K562 (cell line): ENCODE data around the gene PDE8A. TPM values are rescaled to one million over a fixed set of nuclear protein-coding genes. Genes with fewer than 3 reads are reported as not detected.

Experiments
- CBFA2T3 ChIP-seq: fragments of 450-650 bp; IDR thresholded peaks from 2 replicates; pipeline ENCODE4 v1.6.1; 2017
- HOXB6 ChIP-seq: fragments of 250-450 bp; sonication (Bioruptor Pico); IDR thresholded peaks from 2 replicates; pipeline ENCODE4 v1.5.1; 2022; ENCODE audit warnings: mild to moderate bottlenecking, borderline replicate concordance
- MTA3 ChIP-seq: fragments of 450-650 bp; formaldehyde crosslinking; IDR thresholded peaks from 2 replicates; pipeline ENCODE4 v1.6.1; 2017; ENCODE audit warnings: mild to moderate bottlenecking, borderline replicate concordance
- XRCC3 ChIP-seq: fragments of 450-650 bp; IDR thresholded peaks from 2 replicates; pipeline ENCODE4 v1.6.1; 2017; ENCODE audit warnings: mild to moderate bottlenecking, moderate library complexity
- ZKSCAN1 ChIP-seq: fragments of 150-350 bp; IDR thresholded peaks from 2 replicates; pipeline ENCODE4 v1.6.1; 2016; ENCODE audit warnings: low read depth, low read length
- ZNF551 ChIP-seq: fragments of 250-450 bp; sonication (Bioruptor Pico); IDR thresholded peaks from 2 replicates; pipeline ENCODE4 v1.5.0; 2021; ENCODE audit warnings: mild to moderate bottlenecking, moderate library complexity
- polyA plus RNA-seq, 8 experiments: library from polyadenylated mRNA; depleted of rRNA in 4 of 8; stranded (reverse) in 5 of 8; unstranded in 3 of 8; fragments of >200 nt; fragmentation: Nextera tagmentation in 2 of 8; fragmentation: Illumina TruSeq in 1 of 8; extraction: Ambion mirVana in 2 of 8; extraction: Trizol in 1 of 8; gene quantifications; 2 replicates each; pipeline versions ENCODE4 v1.2.1 to v1.2.3, GENCODE V29; 2011 to 2014; ENCODE audit warnings: inconsistent platforms in 1 of 8, missing spikeins in 1 of 8
- total RNA-seq, 7 experiments: library from RNA; depleted of rRNA in 6 of 7; stranded (reverse); fragments of >200 nt in 6 of 7; fragmentation: Illumina TruSeq in 2 of 7; extraction: Trizol in 2 of 7; gene quantifications; 2 replicates each; pipeline versions ENCODE4 v1.2.1 to v1.2.3, GENCODE V29; 2011 to 2021; ENCODE audit warnings: low replicate concordance in 1 of 7
- TF ChIP-seq, protein P1 (sequence below): fragments of 450-650 bp; IDR thresholded peaks from 2 replicates; pipeline ENCODE4 v1.6.1; 2016; ENCODE audit warnings: mild to moderate bottlenecking, moderate library complexity
- TF ChIP-seq, protein P2 (sequence below): sonication (generic); formaldehyde crosslinking; IDR thresholded peaks from 2 replicates; pipeline ENCODE4 v1.8.1; 2023; ENCODE audit warnings: missing genetic modification reagents, mild to moderate bottlenecking, borderline replicate concordance
- TF ChIP-seq, protein P3 (sequence below): fragments of 450-650 bp; formaldehyde crosslinking; IDR thresholded peaks from 2 replicates; pipeline ENCODE4 v1.4.0; 2020; ENCODE audit warnings: mild to moderate bottlenecking, moderate library complexity

PDE8A gene
- total and polyA plus RNA-seq, 9 of the 15 experiments (the other 6 are each of a cell fraction or from before 2014, with no cell fraction given): 5.9 to 40.3 (median 19.8) TPM

DNA sequence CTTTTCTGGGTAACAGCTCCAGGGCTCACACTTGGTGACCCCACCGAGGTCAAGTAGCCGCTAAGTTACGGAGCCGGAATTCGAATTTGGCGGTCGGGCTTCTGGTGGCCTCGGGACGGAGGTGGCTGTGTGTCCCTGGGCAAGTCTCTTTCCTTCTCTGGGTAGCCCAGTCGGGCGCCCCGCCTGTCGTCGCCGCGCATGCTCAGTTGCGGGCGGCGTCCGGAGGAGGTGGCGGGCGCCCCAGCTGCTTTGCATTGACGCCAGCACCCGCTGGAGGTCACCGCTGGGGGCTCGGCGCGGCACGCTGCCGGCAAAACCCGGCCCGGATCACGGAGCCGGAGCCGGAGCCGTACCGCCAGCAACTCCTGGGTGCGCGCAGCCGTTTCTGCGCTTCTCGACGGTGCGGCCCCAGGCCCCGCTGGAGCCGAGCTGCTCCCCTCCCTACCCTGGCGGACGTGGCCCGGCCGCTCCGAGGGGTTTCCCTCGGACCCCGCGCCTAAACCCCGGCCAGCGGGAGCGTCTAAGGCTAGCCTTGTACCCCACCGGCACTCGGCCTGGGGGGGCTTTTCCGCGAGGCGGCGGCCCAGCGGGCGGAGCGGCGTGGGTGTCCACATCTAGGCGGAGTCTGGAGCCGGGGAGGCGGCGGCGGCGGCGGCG, 474 bp upstream of the PDE8A start (continued):
- TF ChIP-seq, protein P1, sequence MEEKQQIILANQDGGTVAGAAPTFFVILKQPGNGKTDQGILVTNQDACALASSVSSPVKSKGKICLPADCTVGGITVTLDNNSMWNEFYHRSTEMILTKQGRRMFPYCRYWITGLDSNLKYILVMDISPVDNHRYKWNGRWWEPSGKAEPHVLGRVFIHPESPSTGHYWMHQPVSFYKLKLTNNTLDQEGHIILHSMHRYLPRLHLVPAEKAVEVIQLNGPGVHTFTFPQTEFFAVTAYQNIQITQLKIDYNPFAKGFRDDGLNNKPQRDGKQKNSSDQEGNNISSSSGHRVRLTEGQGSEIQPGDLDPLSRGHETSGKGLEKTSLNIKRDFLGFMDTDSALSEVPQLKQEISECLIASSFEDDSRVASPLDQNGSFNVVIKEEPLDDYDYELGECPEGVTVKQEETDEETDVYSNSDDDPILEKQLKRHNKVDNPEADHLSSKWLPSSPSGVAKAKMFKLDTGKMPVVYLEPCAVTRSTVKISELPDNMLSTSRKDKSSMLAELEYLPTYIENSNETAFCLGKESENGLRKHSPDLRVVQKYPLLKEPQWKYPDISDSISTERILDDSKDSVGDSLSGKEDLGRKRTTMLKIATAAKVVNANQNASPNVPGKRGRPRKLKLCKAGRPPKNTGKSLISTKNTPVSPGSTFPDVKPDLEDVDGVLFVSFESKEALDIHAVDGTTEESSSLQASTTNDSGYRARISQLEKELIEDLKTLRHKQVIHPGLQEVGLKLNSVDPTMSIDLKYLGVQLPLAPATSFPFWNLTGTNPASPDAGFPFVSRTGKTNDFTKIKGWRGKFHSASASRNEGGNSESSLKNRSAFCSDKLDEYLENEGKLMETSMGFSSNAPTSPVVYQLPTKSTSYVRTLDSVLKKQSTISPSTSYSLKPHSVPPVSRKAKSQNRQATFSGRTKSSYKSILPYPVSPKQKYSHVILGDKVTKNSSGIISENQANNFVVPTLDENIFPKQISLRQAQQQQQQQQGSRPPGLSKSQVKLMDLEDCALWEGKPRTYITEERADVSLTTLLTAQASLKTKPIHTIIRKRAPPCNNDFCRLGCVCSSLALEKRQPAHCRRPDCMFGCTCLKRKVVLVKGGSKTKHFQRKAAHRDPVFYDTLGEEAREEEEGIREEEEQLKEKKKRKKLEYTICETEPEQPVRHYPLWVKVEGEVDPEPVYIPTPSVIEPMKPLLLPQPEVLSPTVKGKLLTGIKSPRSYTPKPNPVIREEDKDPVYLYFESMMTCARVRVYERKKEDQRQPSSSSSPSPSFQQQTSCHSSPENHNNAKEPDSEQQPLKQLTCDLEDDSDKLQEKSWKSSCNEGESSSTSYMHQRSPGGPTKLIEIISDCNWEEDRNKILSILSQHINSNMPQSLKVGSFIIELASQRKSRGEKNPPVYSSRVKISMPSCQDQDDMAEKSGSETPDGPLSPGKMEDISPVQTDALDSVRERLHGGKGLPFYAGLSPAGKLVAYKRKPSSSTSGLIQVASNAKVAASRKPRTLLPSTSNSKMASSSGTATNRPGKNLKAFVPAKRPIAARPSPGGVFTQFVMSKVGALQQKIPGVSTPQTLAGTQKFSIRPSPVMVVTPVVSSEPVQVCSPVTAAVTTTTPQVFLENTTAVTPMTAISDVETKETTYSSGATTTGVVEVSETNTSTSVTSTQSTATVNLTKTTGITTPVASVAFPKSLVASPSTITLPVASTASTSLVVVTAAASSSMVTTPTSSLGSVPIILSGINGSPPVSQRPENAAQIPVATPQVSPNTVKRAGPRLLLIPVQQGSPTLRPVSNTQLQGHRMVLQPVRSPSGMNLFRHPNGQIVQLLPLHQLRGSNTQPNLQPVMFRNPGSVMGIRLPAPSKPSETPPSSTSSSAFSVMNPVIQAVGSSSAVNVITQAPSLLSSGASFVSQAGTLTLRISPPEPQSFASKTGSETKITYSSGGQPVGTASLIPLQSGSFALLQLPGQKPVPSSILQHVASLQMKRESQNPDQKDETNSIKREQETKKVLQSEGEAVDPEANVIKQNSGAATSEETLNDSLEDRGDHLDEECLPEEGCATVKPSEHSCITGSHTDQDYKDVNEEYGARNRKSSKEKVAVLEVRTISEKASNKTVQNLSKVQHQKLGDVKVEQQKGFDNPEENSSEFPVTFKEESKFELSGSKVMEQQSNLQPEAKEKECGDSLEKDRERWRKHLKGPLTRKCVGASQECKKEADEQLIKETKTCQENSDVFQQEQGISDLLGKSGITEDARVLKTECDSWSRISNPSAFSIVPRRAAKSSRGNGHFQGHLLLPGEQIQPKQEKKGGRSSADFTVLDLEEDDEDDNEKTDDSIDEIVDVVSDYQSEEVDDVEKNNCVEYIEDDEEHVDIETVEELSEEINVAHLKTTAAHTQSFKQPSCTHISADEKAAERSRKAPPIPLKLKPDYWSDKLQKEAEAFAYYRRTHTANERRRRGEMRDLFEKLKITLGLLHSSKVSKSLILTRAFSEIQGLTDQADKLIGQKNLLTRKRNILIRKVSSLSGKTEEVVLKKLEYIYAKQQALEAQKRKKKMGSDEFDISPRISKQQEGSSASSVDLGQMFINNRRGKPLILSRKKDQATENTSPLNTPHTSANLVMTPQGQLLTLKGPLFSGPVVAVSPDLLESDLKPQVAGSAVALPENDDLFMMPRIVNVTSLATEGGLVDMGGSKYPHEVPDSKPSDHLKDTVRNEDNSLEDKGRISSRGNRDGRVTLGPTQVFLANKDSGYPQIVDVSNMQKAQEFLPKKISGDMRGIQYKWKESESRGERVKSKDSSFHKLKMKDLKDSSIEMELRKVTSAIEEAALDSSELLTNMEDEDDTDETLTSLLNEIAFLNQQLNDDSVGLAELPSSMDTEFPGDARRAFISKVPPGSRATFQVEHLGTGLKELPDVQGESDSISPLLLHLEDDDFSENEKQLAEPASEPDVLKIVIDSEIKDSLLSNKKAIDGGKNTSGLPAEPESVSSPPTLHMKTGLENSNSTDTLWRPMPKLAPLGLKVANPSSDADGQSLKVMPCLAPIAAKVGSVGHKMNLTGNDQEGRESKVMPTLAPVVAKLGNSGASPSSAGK: 0 out of 2 replicates have a peak, but pooled peaks have one; percentile 12
- TF ChIP-seq, protein P2, sequence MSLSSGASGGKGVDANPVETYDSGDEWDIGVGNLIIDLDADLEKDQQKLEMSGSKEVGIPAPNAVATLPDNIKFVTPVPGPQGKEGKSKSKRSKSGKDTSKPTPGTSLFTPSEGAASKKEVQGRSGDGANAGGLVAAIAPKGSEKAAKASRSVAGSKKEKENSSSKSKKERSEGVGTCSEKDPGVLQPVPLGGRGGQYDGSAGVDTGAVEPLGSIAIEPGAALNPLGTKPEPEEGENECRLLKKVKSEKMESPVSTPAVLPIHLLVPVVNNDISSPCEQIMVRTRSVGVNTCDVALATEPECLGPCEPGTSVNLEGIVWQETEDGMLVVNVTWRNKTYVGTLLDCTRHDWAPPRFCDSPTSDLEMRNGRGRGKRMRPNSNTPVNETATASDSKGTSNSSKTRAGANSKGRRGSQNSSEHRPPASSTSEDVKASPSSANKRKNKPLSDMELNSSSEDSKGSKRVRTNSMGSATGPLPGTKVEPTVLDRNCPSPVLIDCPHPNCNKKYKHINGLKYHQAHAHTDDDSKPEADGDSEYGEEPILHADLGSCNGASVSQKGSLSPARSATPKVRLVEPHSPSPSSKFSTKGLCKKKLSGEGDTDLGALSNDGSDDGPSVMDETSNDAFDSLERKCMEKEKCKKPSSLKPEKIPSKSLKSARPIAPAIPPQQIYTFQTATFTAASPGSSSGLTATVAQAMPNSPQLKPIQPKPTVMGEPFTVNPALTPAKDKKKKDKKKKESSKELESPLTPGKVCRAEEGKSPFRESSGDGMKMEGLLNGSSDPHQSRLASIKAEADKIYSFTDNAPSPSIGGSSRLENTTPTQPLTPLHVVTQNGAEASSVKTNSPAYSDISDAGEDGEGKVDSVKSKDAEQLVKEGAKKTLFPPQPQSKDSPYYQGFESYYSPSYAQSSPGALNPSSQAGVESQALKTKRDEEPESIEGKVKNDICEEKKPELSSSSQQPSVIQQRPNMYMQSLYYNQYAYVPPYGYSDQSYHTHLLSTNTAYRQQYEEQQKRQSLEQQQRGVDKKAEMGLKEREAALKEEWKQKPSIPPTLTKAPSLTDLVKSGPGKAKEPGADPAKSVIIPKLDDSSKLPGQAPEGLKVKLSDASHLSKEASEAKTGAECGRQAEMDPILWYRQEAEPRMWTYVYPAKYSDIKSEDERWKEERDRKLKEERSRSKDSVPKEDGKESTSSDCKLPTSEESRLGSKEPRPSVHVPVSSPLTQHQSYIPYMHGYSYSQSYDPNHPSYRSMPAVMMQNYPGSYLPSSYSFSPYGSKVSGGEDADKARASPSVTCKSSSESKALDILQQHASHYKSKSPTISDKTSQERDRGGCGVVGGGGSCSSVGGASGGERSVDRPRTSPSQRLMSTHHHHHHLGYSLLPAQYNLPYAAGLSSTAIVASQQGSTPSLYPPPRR (CRISPR knock-in tag): 0 out of 2 replicates have a peak, but pooled peaks have one; percentile 26
- TF ChIP-seq HOXB6 (CRISPR knock-in tag) (no peak), MTA3 (peak; percentile 56; the same call in 1 of the 2 replicates), ZNF551 (CRISPR knock-in tag) (no peak), ZKSCAN1 (peak; percentile 19), CBFA2T3 (peak; percentile 26; the same call in 1 of the 2 replicates), XRCC3 (no peak)
- TF ChIP-seq, protein P3, sequence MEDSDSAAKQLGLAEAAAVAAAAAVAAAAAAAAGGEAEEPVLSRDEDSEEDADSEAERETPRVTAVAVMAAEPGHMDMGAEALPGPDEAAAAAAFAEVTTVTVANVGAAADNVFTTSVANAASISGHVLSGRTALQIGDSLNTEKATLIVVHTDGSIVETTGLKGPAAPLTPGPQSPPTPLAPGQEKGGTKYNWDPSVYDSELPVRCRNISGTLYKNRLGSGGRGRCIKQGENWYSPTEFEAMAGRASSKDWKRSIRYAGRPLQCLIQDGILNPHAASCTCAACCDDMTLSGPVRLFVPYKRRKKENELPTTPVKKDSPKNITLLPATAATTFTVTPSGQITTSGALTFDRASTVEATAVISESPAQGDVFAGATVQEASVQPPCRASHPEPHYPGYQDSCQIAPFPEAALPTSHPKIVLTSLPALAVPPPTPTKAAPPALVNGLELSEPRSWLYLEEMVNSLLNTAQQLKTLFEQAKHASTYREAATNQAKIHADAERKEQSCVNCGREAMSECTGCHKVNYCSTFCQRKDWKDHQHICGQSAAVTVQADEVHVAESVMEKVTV: no peak
